Measurements from ENCODE around the gene AHRR. TPM values are rescaled to one million over a fixed set of nuclear protein-coding genes. Genes with fewer than 3 reads are reported as not detected.
A peak's percentile ranks its signal among the peaks of the same experiment; 100 is the strongest.
"Not testable (repeated sequence)": the region's sequence is repeated elsewhere in the genome, so short reads cannot be mapped to it uniquely, and the experiment has no call there.

AHRR gene
- polyA plus RNA-seq (ENCODE audit: insufficient read length in 10 of 10), result 1 to 10 TPM in 9 of 10 donors, under 1 TPM in 1; 0.98 to 6.1 (median 2.4) TPM
- long read RNA-seq, donor 1, partial matches to known transcripts, result 0 of 1 reads
- long read RNA-seq, donor 1, other reads (novel, unspliced or antisense), result 0 of 1 reads
- long read RNA-seq, donor 2, result 0 reads
- long read RNA-seq, donor 3, result 0 reads
- long read RNA-seq, donor 4, result 0 reads
- long read RNA-seq, donor 5, result 0 reads
- long read RNA-seq, donor 6, result 0 reads
- long read RNA-seq, donor 7, result 0 reads
- long read RNA-seq, donor 8, result 0 reads
- long read RNA-seq, donor 9, result 0 reads

DNA sequence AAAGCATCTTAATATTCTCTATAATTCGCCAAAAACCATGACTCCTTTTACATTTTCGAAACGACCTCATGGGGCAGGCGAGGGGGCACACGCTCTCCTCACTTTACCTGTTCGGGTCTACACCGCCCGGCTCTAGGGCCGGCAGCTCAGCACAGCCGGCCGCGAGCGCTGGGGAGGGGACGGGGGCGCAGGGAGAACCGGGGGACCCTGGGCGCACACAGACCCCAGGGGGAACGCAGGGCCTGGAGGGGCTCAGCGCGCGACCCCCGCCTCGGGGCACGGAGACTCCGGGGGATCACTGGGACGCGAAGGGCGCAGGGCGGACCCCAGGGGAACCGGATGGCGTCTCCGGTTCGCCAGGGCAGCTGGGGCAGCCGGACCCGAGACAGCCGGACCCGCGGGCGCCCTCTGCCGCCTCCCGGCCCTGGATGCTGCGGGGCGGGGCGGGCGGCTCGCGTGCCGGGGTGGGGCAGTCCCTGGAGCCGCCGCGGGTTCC, at the start of gene AHRR:
AHRR (plus strand) TSS at position 485 of the 496 bp plus-strand sequence. CDS start 22,189 bp downstream, outside the sequence.
- peak in 1 of 3 donors; percentile 51 for DNase-seq

DNA sequence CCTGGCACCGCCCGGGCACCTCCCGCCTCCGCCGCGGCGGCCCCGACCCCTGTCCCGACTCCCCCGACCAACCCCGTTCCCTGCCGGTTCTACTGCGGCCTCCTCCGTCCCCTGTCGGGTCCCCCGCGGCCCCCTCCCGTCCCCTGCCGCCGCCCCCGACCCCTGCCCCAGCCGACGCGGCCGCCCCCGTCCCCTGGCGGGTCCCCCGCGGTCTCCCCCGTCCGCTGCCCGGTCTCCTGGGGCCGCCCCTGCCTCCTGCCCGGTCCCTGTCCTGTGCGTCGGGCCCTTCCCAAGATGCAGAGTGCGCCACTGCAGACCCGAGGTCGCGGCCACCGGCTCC, 49.7 kb upstream of the AHRR start:
- not testable (repeated sequence) for DNase-seq

DNA sequence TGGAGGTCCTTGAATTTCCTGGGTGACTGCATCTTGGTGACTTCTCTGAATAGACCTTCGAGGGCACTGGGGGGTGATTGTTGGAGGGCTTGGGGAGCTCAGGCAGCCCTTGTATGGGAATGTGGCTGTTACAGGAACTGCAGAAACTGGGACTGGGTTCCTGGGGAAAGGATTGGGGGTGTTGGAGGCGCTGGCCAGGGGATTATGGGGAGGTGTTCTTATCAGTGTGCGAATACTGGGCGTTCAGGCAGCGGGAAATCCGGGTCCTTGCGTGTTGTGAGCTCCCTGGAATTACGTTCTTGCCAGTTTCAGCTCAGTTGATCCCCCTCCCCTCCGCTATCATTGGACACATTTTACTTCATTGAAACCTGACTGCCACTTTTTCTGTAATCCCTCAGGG, 48.4 kb upstream of the AHRR start:
- not testable (repeated sequence) for DNase-seq

DNA sequence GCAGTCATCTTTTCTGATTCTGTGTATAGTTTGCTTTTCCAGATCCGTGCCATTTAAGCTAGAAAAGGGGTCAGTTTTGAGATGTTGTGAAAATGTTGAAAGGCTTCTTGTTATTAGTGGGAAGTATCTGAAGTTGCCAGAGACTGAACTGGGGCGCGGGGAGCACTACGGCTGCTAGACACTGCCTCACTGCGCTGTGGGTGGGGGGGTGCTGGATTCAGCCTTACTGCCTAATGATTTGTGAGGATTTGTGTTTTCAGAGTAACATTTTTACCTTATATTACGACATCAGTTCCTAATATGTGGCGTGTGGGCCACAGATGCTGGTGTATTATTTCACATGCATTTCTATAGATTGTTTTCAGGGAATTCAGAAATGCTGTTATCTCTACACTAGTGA, 48.0 kb upstream of the AHRR start:
- not testable (repeated sequence) for DNase-seq

DNA sequence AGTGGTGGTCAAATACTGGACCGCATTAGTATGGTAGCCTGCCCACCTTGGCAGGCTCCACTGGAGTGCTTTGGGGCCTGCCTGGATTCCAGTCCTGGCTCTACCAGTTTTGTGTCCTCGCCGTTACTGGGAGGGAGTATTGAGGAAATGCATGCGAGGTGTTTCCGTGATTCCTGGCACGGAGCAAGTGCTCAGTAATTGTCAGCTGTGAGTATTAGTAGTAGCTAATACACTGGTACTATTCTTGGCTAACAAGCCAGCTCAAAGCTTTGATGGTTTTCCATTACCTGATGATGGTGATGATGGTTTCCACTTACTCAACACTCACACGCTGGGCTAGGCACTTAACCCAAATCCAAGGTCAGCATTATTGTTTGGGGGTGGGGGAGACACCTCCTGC, 47.2 kb upstream of the AHRR start:
- DNase-seq, result not testable (repeated sequence)

DNA sequence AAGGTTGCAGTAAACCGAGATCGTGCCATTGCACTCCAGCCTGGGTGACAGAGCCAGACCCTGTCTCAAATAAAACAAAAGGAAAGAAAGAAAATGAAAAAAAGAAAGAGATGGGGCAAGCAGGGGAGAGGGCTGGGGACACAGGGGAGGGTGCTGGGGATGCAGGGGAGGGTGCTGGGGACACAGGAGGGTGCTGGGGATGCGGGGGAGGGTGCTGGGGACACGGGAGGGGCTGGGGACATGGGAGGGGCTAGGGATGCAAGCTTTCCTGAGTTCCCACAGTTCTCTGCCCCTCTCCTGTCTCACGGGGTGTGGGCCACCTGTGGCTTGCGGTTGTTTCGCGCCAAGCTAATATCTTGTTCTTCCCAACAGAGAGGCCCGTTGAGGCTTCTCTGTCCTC, 42.9 kb upstream of the AHRR start:
- no peak for DNase-seq

DNA sequence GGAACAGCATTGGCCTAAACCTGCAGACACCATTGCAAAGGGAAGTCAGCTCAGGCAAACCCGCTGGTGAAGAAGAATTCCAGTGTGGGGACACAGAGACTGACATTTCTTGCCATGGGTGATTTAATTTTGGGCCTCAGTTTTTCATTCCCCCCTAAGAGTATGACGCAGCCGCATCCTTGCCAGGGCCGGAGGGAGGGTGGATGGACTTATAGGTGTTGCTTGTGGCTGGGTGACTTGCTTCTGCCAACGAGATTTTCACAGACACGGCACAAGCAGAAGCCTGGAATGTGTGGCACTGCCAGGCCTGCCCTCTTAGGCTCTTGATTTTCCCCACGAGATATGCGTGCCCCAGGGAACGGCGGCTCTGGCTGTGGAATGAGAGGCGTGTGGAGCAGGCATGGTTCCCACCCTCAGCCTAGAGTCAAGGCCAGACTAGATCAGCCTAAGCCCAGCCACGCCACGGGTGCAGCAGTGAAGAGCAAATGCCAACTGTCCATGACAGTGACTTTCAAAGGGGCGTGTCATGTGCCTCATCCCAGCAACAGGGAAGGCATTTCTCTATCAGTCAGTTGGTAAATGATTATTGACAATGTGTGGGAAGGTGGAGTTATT, 42.4 kb upstream of the AHRR start:
- not testable (repeated sequence) for DNase-seq

DNA sequence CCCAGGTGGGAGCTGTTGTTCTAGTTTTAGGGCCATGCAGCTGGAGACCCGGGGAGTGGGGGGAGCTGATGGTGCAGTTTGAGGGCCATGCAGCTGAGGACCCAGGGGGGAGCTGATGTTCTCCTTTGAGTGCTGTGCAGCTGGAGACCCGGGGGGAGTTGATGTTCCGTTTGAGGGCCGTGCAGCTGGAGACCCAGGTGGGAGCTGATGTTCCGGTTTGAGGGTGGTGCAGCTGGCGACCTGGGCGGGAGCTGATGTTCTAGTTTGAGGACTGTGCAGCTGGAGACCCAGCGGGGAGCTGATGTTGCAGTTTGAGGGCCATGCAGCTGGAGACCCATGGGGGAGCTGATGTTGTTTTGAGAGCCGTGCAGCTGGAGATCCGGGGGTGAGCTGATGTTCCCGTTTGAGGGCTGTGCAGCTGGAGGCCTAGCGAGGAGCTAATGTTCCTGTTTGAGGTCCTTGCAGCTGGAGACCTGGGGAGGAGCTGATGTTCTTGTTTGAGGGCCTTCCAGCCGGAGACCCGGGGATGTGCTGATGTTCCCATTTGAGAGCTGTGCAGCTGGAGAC, 35.4 kb upstream of the AHRR start:
- no peak for DNase-seq

DNA sequence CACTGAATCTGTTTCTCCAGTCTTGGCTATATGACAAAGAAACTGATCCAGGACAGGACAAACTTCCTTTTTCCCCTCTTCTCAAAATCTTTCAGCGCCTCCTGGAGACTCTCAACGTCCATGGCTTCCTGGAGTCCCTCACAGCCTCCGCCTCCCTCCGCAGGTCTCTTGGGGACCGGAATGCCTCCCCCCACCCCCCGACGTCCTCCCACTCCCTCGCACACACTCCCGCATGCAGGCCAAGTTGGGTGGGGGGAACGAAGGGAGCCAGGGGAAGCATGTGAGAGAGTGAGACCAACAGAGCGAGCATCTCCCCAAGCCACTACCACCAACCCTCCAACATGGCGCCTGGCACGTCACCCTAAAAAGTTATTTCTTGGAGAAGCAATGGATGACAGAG, 31.3 kb upstream of the AHRR start:
- DNase-seq, result not testable (repeated sequence)

DNA sequence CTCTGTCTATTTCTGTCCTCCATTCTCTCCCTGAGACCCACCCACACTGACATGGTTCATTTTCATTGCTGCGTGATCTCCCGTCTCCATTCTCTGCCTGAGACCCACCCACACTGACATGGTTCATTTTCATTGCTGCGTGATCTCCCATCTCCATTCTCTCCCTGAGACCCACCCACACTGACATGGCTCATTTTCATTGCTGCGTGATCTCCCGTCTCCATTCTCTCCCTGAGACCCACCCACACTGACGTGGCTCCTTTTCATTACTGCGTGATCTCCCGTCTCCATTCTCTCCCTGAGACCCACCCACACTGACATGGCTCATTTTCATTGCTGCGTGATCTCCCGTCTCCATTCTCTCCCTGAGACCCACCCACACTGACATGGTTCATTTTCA, 30.2 kb upstream of the AHRR start:
- DNase-seq, result not testable (repeated sequence)

DNA sequence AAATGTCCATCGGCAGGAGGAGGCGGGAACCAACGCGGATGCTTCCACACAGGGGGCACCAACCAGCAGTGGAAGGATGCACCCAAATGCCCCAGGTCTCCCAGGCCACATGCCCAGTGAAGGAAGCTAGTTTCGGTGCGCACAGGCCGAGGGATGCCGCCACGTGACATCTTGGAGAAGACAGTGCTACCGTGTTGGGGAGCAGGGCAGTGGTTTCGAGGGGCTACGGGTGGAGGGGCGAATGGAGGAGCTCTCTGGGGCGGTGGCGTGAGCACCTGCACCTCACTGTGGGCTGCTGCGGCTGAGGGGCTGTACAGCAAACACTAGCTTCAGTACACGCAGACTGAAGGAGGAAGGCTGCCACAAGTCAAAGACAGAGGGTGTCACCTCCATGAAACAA, 26.7 kb upstream of the AHRR start:
- DNase-seq, result not testable (repeated sequence)

DNA sequence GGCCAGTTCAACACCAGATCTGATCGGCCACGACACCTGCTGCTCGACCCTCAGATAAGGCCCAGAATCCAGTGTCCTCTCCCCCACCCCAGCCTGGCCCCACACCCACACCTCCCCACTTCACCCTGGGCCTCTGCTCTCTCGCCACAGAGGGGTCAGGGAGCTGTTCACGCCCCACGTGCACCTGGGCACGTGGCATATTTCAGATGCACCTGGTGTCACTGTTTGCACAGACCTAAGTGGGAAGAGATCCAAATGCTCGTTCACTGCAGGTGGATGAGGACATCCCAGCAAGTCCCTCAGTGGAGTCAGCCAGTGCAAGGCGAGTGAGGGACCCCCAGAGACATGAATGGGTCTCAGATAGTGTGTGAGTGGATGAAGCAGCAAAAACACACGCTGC, 25.3 kb upstream of the AHRR start:
- not testable (repeated sequence) for DNase-seq

DNA sequence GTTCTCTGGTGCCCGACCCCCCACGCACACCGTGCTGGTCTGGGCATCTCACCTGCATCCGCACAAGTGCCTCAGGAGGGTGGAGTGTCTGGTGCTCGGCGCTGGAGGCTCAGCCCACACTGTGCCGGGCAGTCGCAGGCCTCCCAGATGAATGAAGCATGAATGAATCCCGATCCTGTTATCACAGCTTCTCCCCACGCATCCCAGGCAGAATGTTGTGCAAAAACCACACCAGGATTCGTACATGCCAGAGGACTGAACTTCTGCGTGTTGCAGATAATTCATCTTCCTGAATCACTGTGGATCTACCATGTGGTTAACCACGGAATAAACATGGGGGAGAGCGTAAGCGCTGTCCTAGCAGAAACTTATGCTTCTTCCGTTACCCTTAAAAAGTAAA, 24.6 kb upstream of the AHRR start:
- peak in 1 of 3 donors; percentile 28 for DNase-seq

DNA sequence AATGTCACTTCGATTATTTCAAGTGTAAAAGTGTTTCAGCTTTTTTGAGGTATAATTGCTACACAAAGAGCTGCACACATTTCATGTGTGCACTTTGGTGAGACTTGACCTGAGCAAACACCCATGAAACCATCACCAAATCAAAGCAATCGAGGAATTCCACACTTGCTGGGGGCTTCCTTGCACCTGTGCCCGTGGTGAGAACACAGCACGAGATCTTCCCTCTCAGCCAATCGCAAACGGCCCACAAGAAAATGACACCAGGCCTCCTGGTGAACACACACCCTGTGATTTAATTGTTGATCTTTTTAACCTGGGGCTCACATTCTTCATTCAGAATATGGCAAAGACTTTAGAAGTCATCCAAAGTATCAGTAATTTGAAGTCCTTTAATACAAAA, 24.1 kb upstream of the AHRR start:
- not testable (repeated sequence) for DNase-seq

DNA sequence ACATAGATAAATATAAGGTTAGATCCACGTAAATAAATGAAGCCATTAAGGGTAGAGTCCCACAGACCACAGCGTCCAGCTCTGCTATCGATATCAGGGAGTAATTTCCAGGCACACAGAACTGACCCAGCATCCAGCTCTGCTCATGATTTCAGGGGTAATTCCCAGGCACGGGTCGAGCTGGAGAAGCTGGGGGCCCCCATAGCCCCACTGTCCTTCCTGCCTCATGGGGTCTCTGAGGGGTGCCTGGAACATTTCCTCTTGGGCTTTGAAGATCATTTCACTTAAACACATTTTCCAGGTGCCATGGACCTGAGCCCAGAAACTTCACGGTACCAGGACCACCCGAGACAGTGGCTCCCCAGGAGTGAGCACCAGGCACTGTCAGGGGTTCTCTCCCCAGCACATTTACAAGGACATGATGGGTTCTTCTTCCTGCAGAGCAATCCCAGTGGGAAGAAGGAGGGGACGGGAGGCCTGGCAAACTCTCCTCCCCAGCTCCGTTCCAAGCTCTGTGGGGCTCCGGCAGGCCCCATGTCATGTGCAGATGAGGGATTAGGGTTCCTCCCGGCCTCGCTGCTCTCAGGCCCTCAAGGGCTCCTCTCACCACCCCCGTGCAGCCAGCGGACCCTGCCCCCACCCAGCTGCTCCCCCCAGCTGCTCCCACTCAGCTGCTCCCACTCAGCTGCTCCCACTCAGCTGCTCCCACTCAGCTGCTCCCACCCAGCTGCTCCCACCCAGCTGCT, 23.4 kb upstream of the AHRR start:
- DNase-seq, result not testable (repeated sequence)

DNA sequence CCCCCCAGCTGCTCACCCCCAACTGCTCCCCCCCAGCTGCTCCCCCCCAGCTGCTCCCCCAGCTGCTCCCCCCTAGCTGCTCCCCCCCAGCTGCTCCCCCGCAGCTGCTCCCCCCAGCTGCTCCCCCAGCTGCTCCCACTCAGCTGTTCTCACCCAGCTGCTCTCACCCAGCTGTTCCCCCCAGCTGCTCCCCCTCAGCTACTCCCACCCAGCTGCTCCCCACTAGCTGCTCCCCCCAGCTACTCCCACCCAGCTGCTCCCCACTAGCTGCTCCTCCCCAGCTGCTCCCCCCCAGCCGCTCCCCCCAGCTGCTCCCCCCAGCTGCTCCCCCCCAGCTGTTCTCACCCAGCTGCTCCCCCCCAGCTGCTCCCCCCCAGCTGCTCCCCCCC, 22.8 kb upstream of the AHRR start:
- DNase-seq, result no peak

DNA sequence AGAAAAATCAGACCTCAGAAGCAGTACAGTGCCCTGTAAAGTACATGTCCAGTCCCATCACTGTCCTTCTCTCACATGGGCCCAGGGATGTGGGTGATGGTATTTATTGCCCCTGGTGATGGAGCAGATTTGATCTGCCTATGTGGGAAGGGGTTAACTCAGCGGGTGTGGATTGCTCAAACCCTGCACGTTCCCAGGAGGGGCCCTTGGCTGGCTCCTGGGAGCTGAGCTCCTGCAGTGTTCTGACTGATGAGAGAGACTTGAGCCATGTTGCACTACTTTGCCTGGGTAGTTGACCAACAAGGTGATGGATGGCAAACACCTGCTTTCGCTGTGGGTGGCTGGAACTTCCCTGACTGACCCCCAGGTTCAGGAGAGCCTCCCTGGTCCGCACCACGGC, 21.6 kb upstream of the AHRR start:
- DNase-seq, result not testable (repeated sequence)

DNA sequence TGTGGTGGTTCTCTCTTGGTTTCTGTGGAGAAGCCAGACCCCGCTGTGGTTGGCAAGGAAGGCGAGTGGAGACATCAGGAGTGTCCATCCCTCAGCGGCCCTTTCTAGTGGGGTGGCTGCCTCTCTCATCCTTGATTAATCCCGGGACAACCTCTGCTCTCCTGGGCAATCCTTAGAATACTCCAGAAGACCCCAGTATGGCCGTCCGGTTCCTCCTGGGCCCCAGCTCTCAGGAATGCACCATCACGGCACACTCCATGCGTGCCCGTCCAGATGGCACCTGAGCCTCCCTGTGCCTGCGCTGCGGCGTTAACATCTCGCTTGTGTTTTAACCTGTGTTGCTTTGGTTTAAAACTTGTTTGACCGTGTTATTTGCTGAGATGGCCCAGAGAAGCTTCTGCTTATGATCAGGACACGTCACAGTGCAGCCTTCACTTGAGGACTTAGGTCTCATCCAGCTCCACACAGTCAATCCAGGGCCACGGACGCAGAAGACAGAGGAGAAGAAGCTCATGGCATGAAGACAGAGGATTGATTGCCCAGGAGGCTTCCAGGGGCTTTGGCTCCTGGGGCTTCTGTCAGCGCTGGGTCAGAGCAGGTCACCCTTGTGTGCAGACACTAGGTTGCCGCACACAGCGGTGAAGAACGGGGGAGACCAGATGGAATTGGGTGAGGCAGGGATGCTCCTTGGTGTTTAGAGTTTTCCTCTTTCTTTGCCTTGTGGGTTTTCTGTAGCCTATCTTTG, 20.7 kb upstream of the AHRR start:
- not testable (repeated sequence) for DNase-seq

DNA sequence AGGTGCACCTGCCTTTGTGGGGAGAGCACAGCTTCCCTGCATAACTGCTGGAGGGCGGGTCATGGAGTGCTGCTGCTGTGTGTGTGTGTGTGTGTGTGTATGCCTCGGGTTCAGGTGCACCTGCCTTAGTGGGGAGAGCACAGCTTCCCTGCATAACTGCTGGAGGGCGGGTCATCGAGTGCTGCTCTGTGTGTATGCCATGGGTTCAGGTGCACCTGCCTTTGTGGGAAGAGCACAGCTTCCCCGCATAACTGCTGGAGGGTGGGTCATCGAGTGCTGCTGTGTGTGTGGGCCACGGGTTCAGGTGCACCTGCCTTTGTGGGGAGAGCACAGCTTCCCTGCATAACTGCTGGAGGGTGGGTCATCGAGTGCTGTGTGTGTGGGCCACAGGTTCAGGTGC, 19.1 kb upstream of the AHRR start:
- DNase-seq, result not testable (repeated sequence)

DNA sequence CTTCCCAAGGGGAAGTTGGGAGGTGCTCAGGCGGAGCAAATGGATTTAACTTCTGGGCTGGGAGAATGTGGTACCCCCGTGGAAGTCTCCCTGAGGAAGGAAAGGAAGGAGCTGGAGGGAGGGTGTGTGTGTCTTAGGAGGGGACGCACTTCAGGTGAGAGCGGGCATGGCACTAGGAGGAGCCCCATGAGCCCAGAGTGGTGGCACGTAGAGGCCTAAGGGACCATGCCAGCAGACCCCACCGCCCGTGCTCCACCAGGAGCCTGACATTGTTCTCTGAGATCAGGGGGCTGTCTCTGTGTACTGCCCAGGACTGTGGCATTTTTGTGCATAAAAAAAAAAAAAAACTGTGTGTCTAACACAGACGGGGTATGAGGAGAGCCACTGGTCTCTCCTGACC, 18.5 kb upstream of the AHRR start:
- DNase-seq, result no peak

DNA sequence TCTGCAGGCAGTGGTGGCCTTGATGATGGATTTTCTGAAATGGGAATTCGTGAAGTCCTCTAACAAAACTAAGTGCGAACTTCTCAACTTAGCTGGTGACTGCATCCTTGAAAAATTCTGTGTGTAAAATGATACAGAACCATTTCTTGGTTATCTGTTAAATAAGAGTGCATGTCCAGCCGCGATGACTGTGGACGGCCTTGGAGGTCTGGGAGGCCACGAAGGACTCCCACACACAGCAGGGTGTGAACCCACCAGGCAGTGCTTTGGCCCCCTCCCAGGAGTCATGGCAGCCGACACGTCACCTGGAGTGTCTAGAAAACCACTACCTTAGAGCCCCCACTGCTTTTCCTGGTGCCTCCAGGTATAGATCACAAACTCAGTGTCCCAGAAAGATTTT, 17.8 kb upstream of the AHRR start:
- not testable (repeated sequence) for DNase-seq

DNA sequence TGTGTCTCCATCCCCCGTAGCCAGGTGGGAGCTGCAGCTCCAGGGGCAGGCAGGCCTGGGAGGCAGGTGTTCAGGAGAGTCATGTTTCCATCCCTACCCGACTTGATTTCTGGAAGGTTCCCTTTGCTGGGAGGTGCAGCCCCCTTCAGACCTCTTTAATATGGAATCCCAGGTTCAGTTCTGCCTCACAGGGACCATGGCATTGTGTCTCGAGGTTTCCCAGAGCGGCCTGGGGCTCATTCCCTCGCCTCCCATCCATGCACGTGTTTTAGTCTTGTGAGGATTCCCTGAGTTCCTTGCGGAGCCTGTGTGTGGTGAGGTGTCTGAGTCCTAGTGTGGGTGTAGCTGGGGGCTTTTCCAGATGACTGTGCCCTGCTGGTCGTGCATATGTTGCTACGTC, 16.5 kb upstream of the AHRR start:
- DNase-seq, result no peak

Data from muscle of back (tissue), 13 donors.